ENCODE results near the gene GARIN1A. TPM values are rescaled to one million over a fixed set of nuclear protein-coding genes. Genes with fewer than 3 reads are reported as not detected.

The GARIN1A gene
- total and polyA plus RNA-seq, 2 of the 8 experiments (the other 6 are each of a cell fraction or from before 2014, with no cell fraction given), result 0.34 TPM; not detected in 1

DNA sequence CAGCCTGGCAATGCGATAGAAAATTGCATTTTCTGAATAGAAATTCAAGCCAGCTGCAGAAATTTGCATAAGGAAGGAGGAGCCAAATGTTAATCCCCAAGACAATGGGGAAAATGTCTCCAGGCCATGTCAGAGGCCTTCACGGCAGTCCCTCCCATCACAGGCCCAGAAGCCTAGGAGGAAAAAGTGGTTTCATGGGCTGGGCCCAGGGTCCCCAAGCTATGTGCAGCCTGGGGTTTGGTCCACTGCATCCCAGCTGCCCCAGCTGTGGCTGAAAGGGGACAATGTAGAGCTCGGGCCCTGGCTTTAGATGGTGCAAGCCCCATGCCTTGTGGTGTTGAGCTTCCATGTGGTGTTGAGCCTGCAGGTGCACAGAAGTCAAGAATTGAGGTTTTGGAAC lies 10.0 kb upstream of the GARIN1A start (continued):
- TF ChIP-seq, protein P1, sequence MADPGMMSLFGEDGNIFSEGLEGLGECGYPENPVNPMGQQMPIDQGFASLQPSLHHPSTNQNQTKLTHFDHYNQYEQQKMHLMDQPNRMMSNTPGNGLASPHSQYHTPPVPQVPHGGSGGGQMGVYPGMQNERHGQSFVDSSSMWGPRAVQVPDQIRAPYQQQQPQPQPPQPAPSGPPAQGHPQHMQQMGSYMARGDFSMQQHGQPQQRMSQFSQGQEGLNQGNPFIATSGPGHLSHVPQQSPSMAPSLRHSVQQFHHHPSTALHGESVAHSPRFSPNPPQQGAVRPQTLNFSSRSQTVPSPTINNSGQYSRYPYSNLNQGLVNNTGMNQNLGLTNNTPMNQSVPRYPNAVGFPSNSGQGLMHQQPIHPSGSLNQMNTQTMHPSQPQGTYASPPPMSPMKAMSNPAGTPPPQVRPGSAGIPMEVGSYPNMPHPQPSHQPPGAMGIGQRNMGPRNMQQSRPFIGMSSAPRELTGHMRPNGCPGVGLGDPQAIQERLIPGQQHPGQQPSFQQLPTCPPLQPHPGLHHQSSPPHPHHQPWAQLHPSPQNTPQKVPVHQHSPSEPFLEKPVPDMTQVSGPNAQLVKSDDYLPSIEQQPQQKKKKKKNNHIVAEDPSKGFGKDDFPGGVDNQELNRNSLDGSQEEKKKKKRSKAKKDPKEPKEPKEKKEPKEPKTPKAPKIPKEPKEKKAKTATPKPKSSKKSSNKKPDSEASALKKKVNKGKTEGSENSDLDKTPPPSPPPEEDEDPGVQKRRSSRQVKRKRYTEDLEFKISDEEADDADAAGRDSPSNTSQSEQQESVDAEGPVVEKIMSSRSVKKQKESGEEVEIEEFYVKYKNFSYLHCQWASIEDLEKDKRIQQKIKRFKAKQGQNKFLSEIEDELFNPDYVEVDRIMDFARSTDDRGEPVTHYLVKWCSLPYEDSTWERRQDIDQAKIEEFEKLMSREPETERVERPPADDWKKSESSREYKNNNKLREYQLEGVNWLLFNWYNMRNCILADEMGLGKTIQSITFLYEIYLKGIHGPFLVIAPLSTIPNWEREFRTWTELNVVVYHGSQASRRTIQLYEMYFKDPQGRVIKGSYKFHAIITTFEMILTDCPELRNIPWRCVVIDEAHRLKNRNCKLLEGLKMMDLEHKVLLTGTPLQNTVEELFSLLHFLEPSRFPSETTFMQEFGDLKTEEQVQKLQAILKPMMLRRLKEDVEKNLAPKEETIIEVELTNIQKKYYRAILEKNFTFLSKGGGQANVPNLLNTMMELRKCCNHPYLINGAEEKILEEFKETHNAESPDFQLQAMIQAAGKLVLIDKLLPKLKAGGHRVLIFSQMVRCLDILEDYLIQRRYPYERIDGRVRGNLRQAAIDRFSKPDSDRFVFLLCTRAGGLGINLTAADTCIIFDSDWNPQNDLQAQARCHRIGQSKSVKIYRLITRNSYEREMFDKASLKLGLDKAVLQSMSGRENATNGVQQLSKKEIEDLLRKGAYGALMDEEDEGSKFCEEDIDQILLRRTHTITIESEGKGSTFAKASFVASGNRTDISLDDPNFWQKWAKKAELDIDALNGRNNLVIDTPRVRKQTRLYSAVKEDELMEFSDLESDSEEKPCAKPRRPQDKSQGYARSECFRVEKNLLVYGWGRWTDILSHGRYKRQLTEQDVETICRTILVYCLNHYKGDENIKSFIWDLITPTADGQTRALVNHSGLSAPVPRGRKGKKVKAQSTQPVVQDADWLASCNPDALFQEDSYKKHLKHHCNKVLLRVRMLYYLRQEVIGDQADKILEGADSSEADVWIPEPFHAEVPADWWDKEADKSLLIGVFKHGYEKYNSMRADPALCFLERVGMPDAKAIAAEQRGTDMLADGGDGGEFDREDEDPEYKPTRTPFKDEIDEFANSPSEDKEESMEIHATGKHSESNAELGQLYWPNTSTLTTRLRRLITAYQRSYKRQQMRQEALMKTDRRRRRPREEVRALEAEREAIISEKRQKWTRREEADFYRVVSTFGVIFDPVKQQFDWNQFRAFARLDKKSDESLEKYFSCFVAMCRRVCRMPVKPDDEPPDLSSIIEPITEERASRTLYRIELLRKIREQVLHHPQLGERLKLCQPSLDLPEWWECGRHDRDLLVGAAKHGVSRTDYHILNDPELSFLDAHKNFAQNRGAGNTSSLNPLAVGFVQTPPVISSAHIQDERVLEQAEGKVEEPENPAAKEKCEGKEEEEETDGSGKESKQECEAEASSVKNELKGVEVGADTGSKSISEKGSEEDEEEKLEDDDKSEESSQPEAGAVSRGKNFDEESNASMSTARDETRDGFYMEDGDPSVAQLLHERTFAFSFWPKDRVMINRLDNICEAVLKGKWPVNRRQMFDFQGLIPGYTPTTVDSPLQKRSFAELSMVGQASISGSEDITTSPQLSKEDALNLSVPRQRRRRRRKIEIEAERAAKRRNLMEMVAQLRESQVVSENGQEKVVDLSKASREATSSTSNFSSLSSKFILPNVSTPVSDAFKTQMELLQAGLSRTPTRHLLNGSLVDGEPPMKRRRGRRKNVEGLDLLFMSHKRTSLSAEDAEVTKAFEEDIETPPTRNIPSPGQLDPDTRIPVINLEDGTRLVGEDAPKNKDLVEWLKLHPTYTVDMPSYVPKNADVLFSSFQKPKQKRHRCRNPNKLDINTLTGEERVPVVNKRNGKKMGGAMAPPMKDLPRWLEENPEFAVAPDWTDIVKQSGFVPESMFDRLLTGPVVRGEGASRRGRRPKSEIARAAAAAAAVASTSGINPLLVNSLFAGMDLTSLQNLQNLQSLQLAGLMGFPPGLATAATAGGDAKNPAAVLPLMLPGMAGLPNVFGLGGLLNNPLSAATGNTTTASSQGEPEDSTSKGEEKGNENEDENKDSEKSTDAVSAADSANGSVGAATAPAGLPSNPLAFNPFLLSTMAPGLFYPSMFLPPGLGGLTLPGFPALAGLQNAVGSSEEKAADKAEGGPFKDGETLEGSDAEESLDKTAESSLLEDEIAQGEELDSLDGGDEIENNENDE (IDR thresholded peaks at IDR 0.05; ENCODE audit: insufficient replicate concordance, low read length), result no peak
- no peak for TF ChIP-seq JUND (IDR thresholded peaks at IDR 0.05; ENCODE audit: low read length)

All from H1 (cell line).